ENCODE data around the gene B3GNT4. TPM values are rescaled to one million over a fixed set of nuclear protein-coding genes. Genes with fewer than 3 reads are reported as not detected.

B3GNT4 gene
- total and polyA plus RNA-seq, 10 donors = 0.42 to 0.54 (median 0.49) TPM; not detected in 7

GRCh38 chr12:122183588-122183940, 19.9 kb upstream of the B3GNT4 start:
- H3K36me3 ChIP-seq = no peaks in the 10 kb centered on the region
- no peaks in the 10 kb centered on the region for H3K9me3 ChIP-seq
- WGBS, 5 donors = 72 to 82% (median 77%) methylated on average over 10 of the region's 10 CpGs
- H3K4me1 ChIP-seq = peaks cover 6 to 30% (median 23%) of the 10 kb centered on the region in 6 donors
- H3K4me3 ChIP-seq = peak overlapping the region; percentile 42 to 72 (median 50)
- H3K27me3 ChIP-seq (replicated peaks in 1 of 7) = peaks cover 0 to 21% (median 7%) of the 10 kb centered on the region in 7 donors
- peak overlapping the region in 2 of 8 donors; percentile 34 to 55 for H3K27ac ChIP-seq
- intact Hi-C loops (cut with DNase I; ENCODE audit: low total_unique reads) = no loop called here
- TF ChIP-seq POLR2A (IDR thresholded peaks at IDR 0.05) (no peak), POLR2AphosphoS5 (IDR thresholded peaks at IDR 0.05) (no peak)
- TF ChIP-seq, protein P1, sequence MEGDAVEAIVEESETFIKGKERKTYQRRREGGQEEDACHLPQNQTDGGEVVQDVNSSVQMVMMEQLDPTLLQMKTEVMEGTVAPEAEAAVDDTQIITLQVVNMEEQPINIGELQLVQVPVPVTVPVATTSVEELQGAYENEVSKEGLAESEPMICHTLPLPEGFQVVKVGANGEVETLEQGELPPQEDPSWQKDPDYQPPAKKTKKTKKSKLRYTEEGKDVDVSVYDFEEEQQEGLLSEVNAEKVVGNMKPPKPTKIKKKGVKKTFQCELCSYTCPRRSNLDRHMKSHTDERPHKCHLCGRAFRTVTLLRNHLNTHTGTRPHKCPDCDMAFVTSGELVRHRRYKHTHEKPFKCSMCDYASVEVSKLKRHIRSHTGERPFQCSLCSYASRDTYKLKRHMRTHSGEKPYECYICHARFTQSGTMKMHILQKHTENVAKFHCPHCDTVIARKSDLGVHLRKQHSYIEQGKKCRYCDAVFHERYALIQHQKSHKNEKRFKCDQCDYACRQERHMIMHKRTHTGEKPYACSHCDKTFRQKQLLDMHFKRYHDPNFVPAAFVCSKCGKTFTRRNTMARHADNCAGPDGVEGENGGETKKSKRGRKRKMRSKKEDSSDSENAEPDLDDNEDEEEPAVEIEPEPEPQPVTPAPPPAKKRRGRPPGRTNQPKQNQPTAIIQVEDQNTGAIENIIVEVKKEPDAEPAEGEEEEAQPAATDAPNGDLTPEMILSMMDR (IDR thresholded peaks at IDR 0.05 in 8 of 11, conservative IDR thresholded peaks at IDR 0.05 in 3 of 11) = no peak
- no peak for DNase-seq

DNA sequence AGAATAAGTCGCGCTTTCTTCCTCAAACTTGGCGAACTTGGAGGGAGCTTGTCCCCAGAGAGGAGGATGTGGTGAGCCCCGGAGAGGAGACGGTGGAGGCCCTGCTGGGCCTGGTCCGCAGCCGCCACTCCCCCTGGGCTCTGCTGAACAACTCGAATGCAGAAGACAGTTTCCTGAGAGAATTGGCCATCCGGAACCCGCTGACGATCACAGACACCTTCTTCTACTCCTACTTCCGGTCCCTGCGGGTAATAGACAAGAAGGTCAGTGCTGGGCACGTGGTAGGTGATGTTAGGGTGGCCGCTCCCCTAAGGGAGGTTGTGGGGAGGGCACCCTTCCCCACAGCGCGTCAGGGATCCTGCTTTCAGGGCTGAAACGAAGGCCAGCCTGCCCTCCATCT, 19.0 kb upstream of the B3GNT4 start:
- Histone ChIP-seq H3K4me3 (no peak overlapping the region), H3K9me3 (no peaks in the 10 kb centered on the region), H3K27ac (peak overlapping the region in 2 of 8 donors; percentile 0 to 21), H3K27me3 (replicated peaks in 1 of 7) (peaks cover 0 to 21% (median 7%) of the 10 kb centered on the region in 7 donors), H3K36me3 (no peaks in the 10 kb centered on the region), H3K4me1 (peaks cover 6 to 30% (median 23%) of the 10 kb centered on the region in 6 donors)
- intact Hi-C loops (cut with DNase I; ENCODE audit: low total_unique reads) = no loop called here
- TF ChIP-seq, protein P1 (IDR thresholded peaks at IDR 0.05 in 8 of 11, conservative IDR thresholded peaks at IDR 0.05 in 3 of 11) = no peak
- TF ChIP-seq POLR2A (IDR thresholded peaks at IDR 0.05) (no peak), POLR2AphosphoS5 (IDR thresholded peaks at IDR 0.05) (no peak)
- WGBS, 5 donors = 37 to 78% (median 40%) methylated on average over 18 of the region's 18 CpGs
- peak; percentile 76 for DNase-seq

GRCh38 chr12:122185079-122185478, 18.4 kb upstream of the B3GNT4 start:
- no peaks in the 10 kb centered on the region for H3K36me3 ChIP-seq
- H3K9me3 ChIP-seq = no peaks in the 10 kb centered on the region
- H3K4me3 ChIP-seq = no peak overlapping the region
- 92 to 95% (median 93%) methylated on average over 5 to 7 of the region's 7 CpGs for WGBS, 5 donors
- intact Hi-C loops (cut with DNase I; ENCODE audit: low total_unique reads) = loop anchor here (5.0 kb wide), 1 partner anchor 53 kb away; no protein-coding TSS in a partner anchor
- DNase-seq = no peak
- TF ChIP-seq, protein P1 (IDR thresholded peaks at IDR 0.05 in 8 of 11, conservative IDR thresholded peaks at IDR 0.05 in 3 of 11) = no peak
- no peak for TF ChIP-seq POLR2AphosphoS5 (IDR thresholded peaks at IDR 0.05)
- TF ChIP-seq POLR2A (IDR thresholded peaks at IDR 0.05) = no peak
- peaks cover 6 to 30% (median 23%) of the 10 kb centered on the region in 6 donors for H3K4me1 ChIP-seq
- H3K27me3 ChIP-seq (replicated peaks in 1 of 7) = peaks cover 0 to 25% (median 7%) of the 10 kb centered on the region in 7 donors
- H3K27ac ChIP-seq = peak overlapping the region in 2 of 8 donors; percentile 0 to 21

DNA sequence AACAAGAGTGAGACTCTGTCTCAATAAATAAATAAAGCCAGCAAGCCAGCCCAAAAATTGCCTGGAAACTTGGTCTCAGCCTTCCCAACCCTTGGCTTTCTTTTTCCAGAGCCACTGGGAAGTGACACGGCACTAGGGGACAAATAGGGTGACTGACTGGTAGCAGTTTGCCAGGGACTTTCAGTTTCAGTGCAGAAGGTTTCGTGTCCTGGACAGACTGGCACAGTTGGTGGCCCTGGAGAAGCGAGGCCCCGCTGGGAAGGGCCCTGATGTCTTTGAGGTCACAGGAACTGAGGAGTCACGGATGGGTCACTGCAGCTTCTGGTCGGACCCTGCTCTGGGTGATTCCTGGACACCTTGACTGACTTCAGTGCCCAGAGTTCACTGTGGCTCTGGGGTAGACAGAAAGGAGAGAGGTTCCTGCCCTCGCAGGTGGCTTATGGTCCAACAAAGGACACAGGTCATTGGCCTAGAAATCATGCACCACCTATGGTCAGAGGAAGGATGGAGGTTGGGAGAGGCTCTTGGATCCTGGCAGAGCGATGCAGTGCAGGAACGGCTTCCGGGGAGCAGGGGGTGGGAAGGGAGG, 17.9 kb upstream of the B3GNT4 start:
- DNase-seq = no peak
- Histone ChIP-seq H3K4me3 (no peak overlapping the region), H3K27ac (no peak overlapping the region), H3K9me3 (no peaks in the 10 kb centered on the region), H3K4me1 (peaks cover 6 to 30% (median 23%) of the 10 kb centered on the region in 6 donors), H3K27me3 (replicated peaks in 1 of 7) (peaks cover 0 to 30% (median 7%) of the 10 kb centered on the region in 7 donors), H3K36me3 (no peaks in the 10 kb centered on the region)
- intact Hi-C loops (cut with DNase I; ENCODE audit: low total_unique reads) = loop anchor here (5.0 kb wide), 1 partner anchor 53 kb away; no protein-coding TSS in a partner anchor
- TF ChIP-seq POLR2A (IDR thresholded peaks at IDR 0.05) (no peak), POLR2AphosphoS5 (IDR thresholded peaks at IDR 0.05) (no peak)
- TF ChIP-seq, protein P1 (IDR thresholded peaks at IDR 0.05 in 8 of 11, conservative IDR thresholded peaks at IDR 0.05 in 3 of 11) = no peak
- 61 to 84% (median 77%) methylated on average over 9 to 10 of the region's 10 CpGs for WGBS, 5 donors
